22Rv1 (cell line): Measurements from ENCODE around the gene TBC1D5.

ENCODE experiments used
- H3K27ac ChIP-seq: fragments of 450-650 bp; 2 replicates; pipeline ENCODE4 v1.5.1; 2017
- CTCF ChIP-seq: fragments of 450-650 bp; IDR thresholded peaks from 2 replicates; pipeline ENCODE4 v1.5.1; 2017; ENCODE audit warnings: mild to moderate bottlenecking
- ZFX ChIP-seq: fragments of 450-650 bp; IDR thresholded peaks from 2 replicates; pipeline ENCODE4 v1.6.1; 2017; ENCODE audit warnings: antibody characterized with exemption, borderline replicate concordance

The TBC1D5 gene

DNA sequence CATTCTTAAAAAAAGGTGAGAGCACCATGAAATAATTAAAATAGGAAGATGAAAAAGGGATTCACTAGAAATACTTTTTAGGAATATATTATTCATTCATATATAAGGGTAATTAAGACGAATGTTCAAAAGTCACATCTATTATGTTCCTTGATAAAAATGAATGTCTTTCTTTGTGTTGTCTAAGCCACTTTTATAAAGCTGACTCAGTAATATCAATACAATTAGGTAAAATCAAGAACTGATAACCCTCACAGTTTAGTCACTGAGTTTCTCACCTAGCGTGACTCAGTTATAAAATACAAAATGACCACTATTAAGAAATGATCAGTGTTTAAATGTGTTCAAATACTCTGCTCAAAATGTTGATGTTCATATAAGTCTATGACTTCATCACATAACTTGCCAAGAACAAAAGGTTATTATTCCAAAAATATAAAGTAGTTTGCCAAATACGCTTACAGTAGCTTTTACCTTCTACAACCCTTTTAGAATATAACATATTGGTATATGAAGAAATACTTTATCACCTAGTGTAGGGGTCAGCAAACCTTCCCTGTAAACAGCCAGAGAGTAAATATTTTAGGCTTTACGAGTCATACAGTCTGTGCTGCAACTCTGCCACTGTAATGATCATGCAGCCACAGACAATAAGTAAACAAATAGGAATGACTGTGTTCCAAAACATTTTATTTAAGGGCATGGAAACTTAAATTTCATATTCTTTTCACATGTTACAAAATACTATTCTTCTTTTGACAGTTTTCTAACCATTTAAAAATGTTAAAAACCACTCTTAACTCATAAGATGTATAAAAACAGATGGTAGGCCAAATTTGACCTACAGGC, 369.8 kb downstream of the TBC1D5 start:
- no peak overlapping the region for H3K27ac ChIP-seq
- TF ChIP-seq CTCF (no peak), ZFX (no peak)

DNA sequence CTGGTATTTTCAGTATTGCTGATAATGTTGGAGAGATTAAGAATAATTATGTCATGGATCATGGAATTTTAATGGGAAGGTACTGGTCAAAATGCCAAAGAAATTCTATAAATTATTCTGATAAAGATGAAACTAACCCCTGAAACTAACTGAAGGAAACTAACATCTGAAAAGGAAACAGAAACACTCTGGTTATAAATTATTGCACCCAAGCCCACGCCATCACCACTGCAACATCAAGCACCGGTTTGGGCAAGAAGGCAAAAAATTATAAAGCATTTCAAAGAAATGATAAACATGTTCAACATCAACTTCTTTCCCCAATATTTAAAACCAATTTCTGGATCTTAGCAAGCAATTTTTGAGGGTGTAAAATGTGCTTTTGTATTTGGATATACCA, 372.5 kb downstream of the TBC1D5 start:
- TF ChIP-seq ZFX, result no peak
- no peak for TF ChIP-seq CTCF
- no peak overlapping the region for H3K27ac ChIP-seq

- TF ChIP-seq ZFX, result no peak
- no peak for TF ChIP-seq CTCF
- no peak overlapping the region for H3K27ac ChIP-seq
These were observed 375.3 kb downstream of the TBC1D5 start for GRCh38 chr3:17367171-17367570.

- no peak for TF ChIP-seq ZFX
- TF ChIP-seq CTCF, result no peak
- H3K27ac ChIP-seq, result no peak overlapping the region
These were observed 381.4 kb downstream of the TBC1D5 start for GRCh38 chr3:17360991-17361390.

GRCh38 chr3:17359911-17360310, 382.5 kb downstream of the TBC1D5 start:
- TF ChIP-seq ZFX (no peak), CTCF (no peak)
- H3K27ac ChIP-seq, result no peak overlapping the region

DNA sequence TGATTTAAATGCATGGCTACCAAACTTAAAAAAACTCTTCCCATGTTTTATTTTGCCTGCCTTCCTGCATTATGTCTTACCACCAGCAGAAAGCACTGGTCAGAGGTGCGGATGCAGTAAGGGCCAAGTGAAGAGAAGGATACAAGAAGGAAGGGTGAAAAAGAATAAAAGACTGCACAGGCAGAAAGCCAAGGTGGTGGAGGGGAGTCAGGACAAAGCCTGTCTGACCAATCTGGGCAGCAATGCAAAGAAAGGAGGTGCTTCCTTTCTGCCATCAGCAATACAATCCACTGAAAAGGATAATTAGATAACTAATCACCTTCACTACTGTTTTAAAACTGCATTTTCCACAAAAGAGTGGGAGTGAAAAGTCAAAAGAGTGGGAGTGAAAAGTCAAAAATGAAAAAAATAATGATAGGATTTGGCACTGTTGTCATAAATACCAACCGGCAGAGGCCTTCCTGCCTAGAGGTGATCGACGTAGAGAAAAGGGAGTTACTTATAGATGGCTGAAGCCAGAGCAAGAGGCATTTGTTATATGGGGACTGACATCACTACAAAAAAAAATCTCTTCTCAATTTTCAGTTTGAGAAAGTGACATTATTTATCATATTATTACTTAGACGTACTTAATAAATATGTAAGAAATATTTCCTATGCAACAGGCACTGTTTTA, 385.3 kb downstream of the TBC1D5 start:
- H3K27ac ChIP-seq, result no peak overlapping the region
- TF ChIP-seq ZFX (no peak), CTCF (no peak)

DNA sequence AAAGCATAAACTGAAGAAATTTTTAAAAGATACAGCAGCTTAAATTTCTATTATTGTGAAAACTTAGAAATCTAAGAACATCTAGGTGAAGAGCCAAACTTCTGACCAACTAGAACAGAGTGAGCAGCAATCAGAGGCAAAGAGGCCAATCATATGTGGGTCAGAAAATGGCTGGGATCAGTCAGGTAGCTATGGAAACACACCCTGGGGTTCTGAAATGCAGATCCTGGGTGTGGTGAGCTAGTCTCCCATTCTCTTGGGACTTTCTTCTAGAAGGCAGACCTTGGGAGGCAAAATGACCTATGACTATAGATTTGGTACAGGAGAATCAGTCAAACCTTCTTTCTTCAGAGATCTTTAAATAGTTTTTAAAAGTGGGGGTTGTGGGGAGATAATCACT, 385.8 kb downstream of the TBC1D5 start:
- no peak for TF ChIP-seq ZFX
- no peak for TF ChIP-seq CTCF
- H3K27ac ChIP-seq, result no peak overlapping the region
